CD14-positive monocyte (primary cell): Measurements from ENCODE around the gene DIABLO. TPM values are rescaled to one million over a fixed set of nuclear protein-coding genes. Genes with fewer than 3 reads are reported as not detected.

ENCODE experiments used
- DNase-seq, 3 donors: peaks; one replicate each; pipeline ENCODE4 v3.0.0-alpha.2; 2011 to 2022
- H2AFZ ChIP-seq: 2 replicates; pipeline ENCODE4 v1.6.0; 2012; ENCODE audit warnings: mild to moderate bottlenecking, low read depth, low read length, inconsistent platforms; ENCODE audit not compliant: insufficient read depth, poor library complexity, severe bottlenecking
- H3K27ac ChIP-seq, 2 donors: 1 replicate in 1 of 2; 2 replicates in 1 of 2; pipeline ENCODE4 v1.5.1; 2012 to 2013; ENCODE audit warnings: low read length in 2 of 2, control low read depth in 1 of 2, inconsistent platforms in 1 of 2, low read depth in 1 of 2, mild to moderate bottlenecking in 1 of 2
- H3K27me3 ChIP-seq, 2 donors: one replicate each; pipeline versions ENCODE4 v1.6.0 to v1.6.1; 2011 to 2013; ENCODE audit warnings: low read length in 2 of 2; ENCODE audit not compliant: control insufficient read depth in 2 of 2, insufficient read depth in 2 of 2
- H3K36me3 ChIP-seq, 2 donors: replicated peaks in 1 of 2; 1 replicate in 1 of 2; 2 replicates in 1 of 2; pipeline versions ENCODE4 v1.5.1 to v1.6.1; 2012 to 2013; ENCODE audit warnings: low read length in 2 of 2, control low read depth in 1 of 2, inconsistent platforms in 1 of 2, mild to moderate bottlenecking in 1 of 2; ENCODE audit not compliant: insufficient read depth in 2 of 2, control insufficient read depth in 1 of 2
- H3K4me1 ChIP-seq, 2 donors: 1 replicate in 1 of 2; 2 replicates in 1 of 2; pipeline versions ENCODE4 v1.5.1 to v1.6.1; 2012 to 2013; ENCODE audit warnings: low read length in 2 of 2, control low read depth in 1 of 2, inconsistent platforms in 1 of 2, mild to moderate bottlenecking in 1 of 2, moderate library complexity in 1 of 2; ENCODE audit not compliant: insufficient read depth in 2 of 2, control insufficient read depth in 1 of 2
- H3K4me2 ChIP-seq: replicated peaks from 2 replicates; pipeline ENCODE3; 2012; ENCODE audit warnings: low read length, moderate library complexity, mild to moderate bottlenecking; ENCODE audit not compliant: poor library complexity, severe bottlenecking; ENCODE audit errors: extremely low read depth
- H3K4me3 ChIP-seq, 3 experiments: fragments of 200-600 bp in 1 of 3; sonication (generic) in 1 of 3; replicated peaks in 1 of 3; 1 replicate in 2 of 3; 2 replicates in 1 of 3; pipeline ENCODE4 v1.5.1; 2011 to 2013; ENCODE audit warnings: low read length in 3 of 3, mild to moderate bottlenecking in 3 of 3, control low read depth in 2 of 3, low read depth in 2 of 3, inconsistent platforms in 1 of 3, moderate library complexity in 1 of 3
- H3K79me2 ChIP-seq: 2 replicates; pipeline ENCODE4 v1.6.0; 2012; ENCODE audit warnings: mild to moderate bottlenecking, control low read depth, inconsistent platforms, low read length, moderate library complexity; ENCODE audit not compliant: insufficient read depth
- H3K9ac ChIP-seq: 2 replicates; pipeline ENCODE4 v1.6.0; 2017; ENCODE audit warnings: low read length, mild to moderate bottlenecking; ENCODE audit not compliant: insufficient read depth, poor library complexity, severe bottlenecking
- H3K9me3 ChIP-seq, 2 donors: replicated peaks in 1 of 2; 1 replicate in 1 of 2; 2 replicates in 1 of 2; pipeline versions ENCODE4 v1.5.1 to v1.6.1; 2012 to 2013; ENCODE audit warnings: low read length in 2 of 2, control low read depth in 1 of 2; ENCODE audit not compliant: control insufficient read depth in 1 of 2, insufficient read depth in 1 of 2
- H4K20me1 ChIP-seq: 2 replicates; pipeline ENCODE4 v1.6.0; 2012; ENCODE audit warnings: mild to moderate bottlenecking, low read length, control low read depth, moderate library complexity; ENCODE audit not compliant: insufficient read depth
- H3K27ac Mint-ChIP-seq, 7 donors: one replicate each; pipeline ENCODE4 v1.8.0; 2020; ENCODE audit warnings: mild to moderate bottlenecking in 7 of 7, mixed read lengths in 7 of 7, moderate library complexity in 6 of 7, inconsistent platforms in 2 of 7
- H3K27me3 Mint-ChIP-seq, 3 donors: one replicate each; pipeline ENCODE4 v1.8.0; 2021 to 2022; ENCODE audit warnings: low read depth in 3 of 3, mild to moderate bottlenecking in 3 of 3, mixed read lengths in 3 of 3, moderate library complexity in 3 of 3, inconsistent platforms in 1 of 3
- H3K36me3 Mint-ChIP-seq, 2 donors: one replicate each; pipeline ENCODE4 v1.8.0; 2020; ENCODE audit warnings: mixed read lengths in 2 of 2, inconsistent platforms in 1 of 2, mild to moderate bottlenecking in 1 of 2
- H3K4me1 Mint-ChIP-seq: one replicate; pipeline ENCODE4 v1.8.0; 2020; ENCODE audit warnings: mild to moderate bottlenecking, mixed read lengths
- H3K4me3 Mint-ChIP-seq, 2 donors: one replicate each; pipeline ENCODE4 v1.8.0; 2020; ENCODE audit warnings: mild to moderate bottlenecking in 2 of 2, mixed read lengths in 2 of 2, moderate library complexity in 1 of 2
- H3K9me3 Mint-ChIP-seq, 7 donors: one replicate each; pipeline ENCODE4 v1.8.0; 2020 to 2022; ENCODE audit warnings: mixed read lengths in 7 of 7, mild to moderate bottlenecking in 6 of 7, moderate library complexity in 6 of 7, inconsistent platforms in 2 of 7
- WGBS: methylation state at CpG from one replicate; pipeline ENCODE4 v1.1.5; 2013; ENCODE audit warnings: missing lambda C conversion rate; ENCODE audit not compliant: insufficient coverage; 5-methylcytosine and 5-hydroxymethylcytosine counted together
- intact Hi-C, 2 donors: fragments of 100-400 bp; cut with micrococcal nuclease; formaldehyde crosslinking; loops; one replicate each; pipeline versions ENCODE4 v1.15.0 to v1.15.1; 2023
- polyA plus RNA-seq, 3 donors: library from polyadenylated mRNA; depleted of rRNA in 1 of 3; unstranded in 2 of 3; stranded (reverse) in 1 of 3; fragments of 300-500 nt in 2 of 3; fragments of >200 nt in 1 of 3; fragmentation: Illumina TruSeq in 2 of 3; gene quantifications; 1 replicate in 2 of 3; 2 replicates in 1 of 3; pipeline ENCODE4 v1.2.3, GENCODE V29; 2012 to 2021
- TF ChIP-seq, protein P1 (sequence below): fragments of 200-600 bp; IDR thresholded peaks from one replicate; pipeline ENCODE4 v1.8.0; 2022; ENCODE audit warnings: antibody characterized with exemption, mild to moderate bottlenecking

DIABLO gene
- polyA plus RNA-seq, 3 donors = 33.5 to 55.9 (median 51.3) TPM

GRCh38 chr12:122235741-122236140, 9.9 kb upstream of the DIABLO start:
- DNase-seq = peak; percentile 15 to 44 (median 27)
- no peak overlapping the region for H3K27ac ChIP-seq
- H3K4me3 ChIP-seq = no peak overlapping the region
- peaks cover 76 to 98% of the 10 kb centered on the region in 2 donors for H3K36me3 ChIP-seq
- Mint-ChIP-seq H3K9me3 (no peaks in the 10 kb centered on the region), H3K27ac (peak overlapping the region in 6 of 7 donors; percentile 2 to 80 (median 36)), H3K27me3 (peaks cover 0 to 5% (median 0%) of the 10 kb centered on the region in 3 donors), H3K4me1 (peaks cover 5% of the 10 kb centered on the region), H3K36me3 (peaks cover 77 to 84% of the 10 kb centered on the region in 2 donors), H3K4me3 (no peak overlapping the region)
- 0% methylated on average over 1 of the region's 7 CpGs for WGBS
- no peak overlapping the region for H2AFZ ChIP-seq
- H3K9me3 ChIP-seq = no peaks in the 10 kb centered on the region
- TF ChIP-seq, protein P1, sequence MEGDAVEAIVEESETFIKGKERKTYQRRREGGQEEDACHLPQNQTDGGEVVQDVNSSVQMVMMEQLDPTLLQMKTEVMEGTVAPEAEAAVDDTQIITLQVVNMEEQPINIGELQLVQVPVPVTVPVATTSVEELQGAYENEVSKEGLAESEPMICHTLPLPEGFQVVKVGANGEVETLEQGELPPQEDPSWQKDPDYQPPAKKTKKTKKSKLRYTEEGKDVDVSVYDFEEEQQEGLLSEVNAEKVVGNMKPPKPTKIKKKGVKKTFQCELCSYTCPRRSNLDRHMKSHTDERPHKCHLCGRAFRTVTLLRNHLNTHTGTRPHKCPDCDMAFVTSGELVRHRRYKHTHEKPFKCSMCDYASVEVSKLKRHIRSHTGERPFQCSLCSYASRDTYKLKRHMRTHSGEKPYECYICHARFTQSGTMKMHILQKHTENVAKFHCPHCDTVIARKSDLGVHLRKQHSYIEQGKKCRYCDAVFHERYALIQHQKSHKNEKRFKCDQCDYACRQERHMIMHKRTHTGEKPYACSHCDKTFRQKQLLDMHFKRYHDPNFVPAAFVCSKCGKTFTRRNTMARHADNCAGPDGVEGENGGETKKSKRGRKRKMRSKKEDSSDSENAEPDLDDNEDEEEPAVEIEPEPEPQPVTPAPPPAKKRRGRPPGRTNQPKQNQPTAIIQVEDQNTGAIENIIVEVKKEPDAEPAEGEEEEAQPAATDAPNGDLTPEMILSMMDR = no peak
- no peaks in the 10 kb centered on the region for H3K79me2 ChIP-seq
- no peaks in the 10 kb centered on the region for H3K4me1 ChIP-seq
- H3K4me2 ChIP-seq = no peak overlapping the region
- intact Hi-C loops = no loop called here
- H4K20me1 ChIP-seq = no peaks in the 10 kb centered on the region
- H3K27me3 ChIP-seq = no peaks in the 10 kb centered on the region
- no peak overlapping the region for H3K9ac ChIP-seq

DNA sequence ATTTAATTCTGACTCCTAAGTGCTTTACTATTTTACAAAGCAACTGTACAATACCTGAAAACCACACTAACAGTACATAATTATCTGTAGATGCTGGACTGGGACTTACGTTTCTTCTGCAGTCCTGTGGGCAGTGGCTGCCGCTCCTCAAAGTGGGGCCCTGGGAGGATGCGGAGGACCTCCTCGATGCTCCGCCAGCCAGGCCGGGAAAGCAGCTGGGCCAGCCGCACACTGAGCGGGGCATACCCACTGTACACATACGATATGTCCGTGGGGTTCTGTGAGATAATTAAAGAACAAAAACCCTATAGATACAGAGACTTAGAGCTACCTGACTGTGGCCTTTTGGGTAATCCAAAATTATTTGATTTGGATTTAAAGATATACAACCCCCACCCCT, 6.8 kb upstream of the DIABLO start:
- intact Hi-C loops = no loop called here
- Histone ChIP-seq H3K27ac (no peak overlapping the region), H3K27me3 (no peaks in the 10 kb centered on the region), H3K9me3 (no peaks in the 10 kb centered on the region), H3K79me2 (no peaks in the 10 kb centered on the region), H3K4me1 (no peaks in the 10 kb centered on the region), H4K20me1 (no peaks in the 10 kb centered on the region), H3K9ac (no peak overlapping the region), H3K36me3 (peaks cover 68 to 87% of the 10 kb centered on the region in 2 donors), H3K4me3 (no peak overlapping the region), H3K4me2 (no peak overlapping the region), H2AFZ (no peak overlapping the region)
- no peak overlapping the region for H3K4me3 Mint-ChIP-seq
- H3K27me3 Mint-ChIP-seq = peaks cover 0 to 3% (median 0%) of the 10 kb centered on the region in 3 donors
- TF ChIP-seq, protein P1 = no peak
- no peak for DNase-seq
- no peaks in the 10 kb centered on the region for H3K9me3 Mint-ChIP-seq
- H3K27ac Mint-ChIP-seq = no peak overlapping the region
- H3K36me3 Mint-ChIP-seq = peaks cover 72 to 81% of the 10 kb centered on the region in 2 donors
- H3K4me1 Mint-ChIP-seq = peaks cover 5% of the 10 kb centered on the region
- 98% methylated on average over 6 of the region's 10 CpGs for whole genome bisulfite sequencing
